Peyer's patch (tissue), 4 donors: ENCODE data around the gene PRICKLE3. TPM values are rescaled to one million over a fixed set of nuclear protein-coding genes. Genes with fewer than 3 reads are reported as not detected.

Experiments used
- DNase-seq, 3 donors: peaks; one replicate each; pipeline ENCODE4 v3.0.0-alpha.2; 2017 to 2019
- H3K27ac ChIP-seq, 4 donors: fragments of 200-600 bp; sonication (generic); one replicate each; pipeline ENCODE4 v1.5.1; 2016 to 2019
- H3K27me3 ChIP-seq, 2 donors: fragments of 200-600 bp; sonication (generic); one replicate each; pipeline ENCODE4 v1.5.1; 2019
- H3K36me3 ChIP-seq, 3 donors: fragments of 200-600 bp; sonication (generic); one replicate each; pipeline ENCODE4 v1.5.1; 2016 to 2019
- H3K4me1 ChIP-seq, 4 donors: fragments of 200-600 bp; sonication (generic); one replicate each; pipeline ENCODE4 v1.5.1; 2016 to 2019
- H3K4me3 ChIP-seq, 4 donors: fragments of 200-600 bp; sonication (generic); 1 replicate in 3 of 4; 2 replicates in 1 of 4; pipeline ENCODE4 v1.5.1; 2016 to 2019; ENCODE audit warnings: mild to moderate bottlenecking in 1 of 4
- H3K9me3 ChIP-seq, 4 donors: fragments of 200-600 bp; sonication (generic); one replicate each; pipeline ENCODE4 v1.5.1; 2016 to 2019; ENCODE audit warnings: mild to moderate bottlenecking in 1 of 4
- CTCF ChIP-seq, 6 experiments: fragments of 450-650 bp in 4 of 6; fragments of 200-600 bp in 2 of 6; sonication (generic) in 1 of 6; IDR thresholded peaks; one replicate each; pipeline ENCODE4 v1.5.1; 2017 to 2019; ENCODE audit warnings: antibody characterized with exemption in 6 of 6, mild to moderate bottlenecking in 3 of 6, moderate library complexity in 1 of 6
- POLR2A ChIP-seq, 2 donors: fragments of 450-650 bp; IDR thresholded peaks; one replicate each; pipeline ENCODE4 v1.5.1; 2017; ENCODE audit warnings: antibody characterized with exemption in 2 of 2, mild to moderate bottlenecking in 2 of 2, moderate library complexity in 2 of 2
- total RNA-seq, 4 donors: library from RNA; depleted of rRNA; stranded (reverse); fragments of >200 nt; gene quantifications; one replicate each; pipeline ENCODE4 v1.1.0, GENCODE V29; 2016

PRICKLE3 gene
- total RNA-seq, 4 donors from 2014 or later = 22.5 to 47.0 (median 26.8) TPM

- Histone ChIP-seq H3K4me3 (peak within 1 kb of the TSS; percentile 25 to 45 (median 34)), H3K27ac (peak within 1 kb of the TSS; percentile 32 to 61 (median 54))
- TF ChIP-seq CTCF (IDR thresholded peaks at IDR 0.05) = peak in 1 of 6 experiments; percentile 21
- TF ChIP-seq POLR2A (IDR thresholded peaks at IDR 0.05) = peak; percentile 52 to 65
Observed at GRCh38 chrX:49199906-49200771, 14.0 kb upstream of the PRICKLE3 start, which contains the start of gene SYP. TSS of gene SYP (minus strand) at chrX:49200193. CDS start at chrX:49200186, 7 bp downstream.

GRCh38 chrX:49199315-49199595 lies 13.1 kb upstream of the PRICKLE3 start:
- no peak overlapping the region for H3K27ac ChIP-seq
- no peaks in the 10 kb centered on the region for H3K36me3 ChIP-seq
- no peaks in the 10 kb centered on the region for H3K9me3 ChIP-seq
- no peak for TF ChIP-seq CTCF (IDR thresholded peaks at IDR 0.05)
- TF ChIP-seq POLR2A (IDR thresholded peaks at IDR 0.05) = no peak
- no peaks in the 10 kb centered on the region for H3K27me3 ChIP-seq
- H3K4me1 ChIP-seq = peaks cover 0 to 5% (median 2%) of the 10 kb centered on the region in 4 donors
- no peak for DNase-seq
- H3K4me3 ChIP-seq = peak overlapping the region in 1 of 4 donors; percentile 45

More at GRCh38 chrX:49199906-49200771, 14.0 kb upstream of the PRICKLE3 start, which contains the start of gene SYP:
- DNase-seq = peak; percentile 89 to 96 (median 89)
- H3K27me3 ChIP-seq = no peaks in the 10 kb centered on the region
- H3K4me1 ChIP-seq = peaks cover 0 to 5% (median 2%) of the 10 kb centered on the region in 4 donors
- H3K9me3 ChIP-seq = no peaks in the 10 kb centered on the region
- H3K36me3 ChIP-seq = no peaks in the 10 kb centered on the region

- H3K27ac ChIP-seq = no peak overlapping the region
- no peaks in the 10 kb centered on the region for H3K9me3 ChIP-seq
- no peaks in the 10 kb centered on the region for H3K27me3 ChIP-seq
- H3K4me3 ChIP-seq = no peak overlapping the region
- H3K36me3 ChIP-seq = no peaks in the 10 kb centered on the region
- TF ChIP-seq POLR2A (IDR thresholded peaks at IDR 0.05) = no peak
- no peak for TF ChIP-seq CTCF (IDR thresholded peaks at IDR 0.05)
- H3K4me1 ChIP-seq = peaks cover 0 to 5% (median 2%) of the 10 kb centered on the region in 4 donors
- no peak for DNase-seq
Observed at GRCh38 chrX:49198540-49199314, 12.6 kb upstream of the PRICKLE3 start.

GRCh38 chrX:49197543-49198087 lies 11.4 kb upstream of the PRICKLE3 start:
- H3K27me3 ChIP-seq = no peaks in the 10 kb centered on the region
- H3K27ac ChIP-seq = no peak overlapping the region
- H3K4me3 ChIP-seq = no peak overlapping the region
- peaks cover 0 to 5% (median 2%) of the 10 kb centered on the region in 4 donors for H3K4me1 ChIP-seq
- no peaks in the 10 kb centered on the region for H3K36me3 ChIP-seq
- H3K9me3 ChIP-seq = no peaks in the 10 kb centered on the region
- DNase-seq = no peak
- TF ChIP-seq CTCF (IDR thresholded peaks at IDR 0.05) = no peak
- no peak for TF ChIP-seq POLR2A (IDR thresholded peaks at IDR 0.05)

- DNase-seq = no peak
- H3K4me1 ChIP-seq = no peaks in the 10 kb centered on the region
- TF ChIP-seq CTCF (IDR thresholded peaks at IDR 0.05) = no peak
- no peak for TF ChIP-seq POLR2A (IDR thresholded peaks at IDR 0.05)
- no peaks in the 10 kb centered on the region for H3K27me3 ChIP-seq
- H3K27ac ChIP-seq = no peak overlapping the region
- H3K36me3 ChIP-seq = no peaks in the 10 kb centered on the region
- no peak overlapping the region for H3K4me3 ChIP-seq
- no peaks in the 10 kb centered on the region for H3K9me3 ChIP-seq
Observed at GRCh38 chrX:49193542-49193964, 7.4 kb upstream of the PRICKLE3 start.
